ENCODE results near the gene HS3ST6. TPM values are rescaled to one million over a fixed set of nuclear protein-coding genes. Genes with fewer than 3 reads are reported as not detected.

Gene HS3ST6
- total RNA-seq, 1 experiment from 2014 or later, result not detected

DNA sequence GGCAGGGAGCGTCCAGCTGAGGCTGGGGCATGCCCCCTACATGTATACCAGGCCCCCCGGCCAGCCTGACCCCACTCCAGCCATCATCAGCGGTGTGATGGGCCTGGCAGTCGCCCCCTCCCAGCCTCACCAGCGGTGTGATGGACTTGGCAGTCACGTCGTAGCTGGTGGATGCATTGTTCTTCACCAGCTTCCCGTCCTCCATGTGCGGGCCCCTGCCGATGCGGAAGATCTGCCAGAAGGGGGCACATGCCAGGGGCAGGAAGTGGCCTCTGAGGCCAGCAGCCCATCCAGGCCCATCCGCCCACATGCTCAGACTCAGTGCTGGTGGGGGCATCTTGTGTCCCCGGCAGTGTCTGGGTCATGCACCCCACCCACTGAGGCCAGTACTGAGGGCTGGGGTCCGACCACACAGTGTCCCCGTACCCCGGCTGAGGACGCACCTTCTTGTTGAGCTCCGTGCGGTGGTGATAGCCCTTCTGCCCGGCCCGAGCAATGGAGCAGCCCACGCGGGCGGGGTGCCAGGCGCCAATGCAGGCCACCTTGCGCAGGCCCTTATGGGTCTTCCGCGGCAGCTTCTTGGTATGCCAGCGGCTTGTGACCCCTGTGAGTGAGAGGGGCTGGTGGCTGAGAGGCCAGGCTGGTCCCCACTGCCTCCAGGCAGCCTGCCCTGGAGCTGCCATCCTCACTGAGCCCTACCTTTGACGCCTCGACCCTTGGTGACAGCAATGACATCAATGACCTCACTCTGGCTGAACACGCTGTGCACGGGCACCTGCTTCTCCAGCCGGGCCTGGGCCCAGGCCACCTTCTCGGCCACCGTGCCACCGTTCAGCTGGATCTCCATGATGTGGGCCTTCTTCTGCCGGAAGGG, 28.5 kb upstream of the HS3ST6 start:
- H3K4me1 ChIP-seq (ENCODE audit: control insufficient read depth in 1 of 2, insufficient read depth in 2 of 2, low read length in 2 of 2), result peaks cover 12 to 22% of the 10 kb centered on the region in 2 experiments
- no peak overlapping the region for H3K27ac ChIP-seq (ENCODE audit: low read depth, low read length)
- H3K9me2 ChIP-seq (ENCODE audit: insufficient read depth), result no peaks in the 10 kb centered on the region
- intact Hi-C loops (cut with micrococcal nuclease), result no loop called here
- no peak overlapping the region for H3K4me2 ChIP-seq (ENCODE audit: low read length)
- H3K27me3 ChIP-seq (ENCODE audit: insufficient read depth, low read length), result no peaks in the 10 kb centered on the region
- no peak for DNase-seq (ENCODE audit: low read depth, low spot score)
- no peak overlapping the region for H3K9ac ChIP-seq (ENCODE audit: low read length)
- BruUV-seq (replicated peaks), result no TSS peak
- POLR2A ChIA-PET, result interaction anchor here (2.4 kb wide), 1 partner anchor 18 kb away, joined by 7 read pairs; the partner anchor contains the start of gene RPS2
- RAD21 ChIA-PET (ENCODE audit: low non-redundant PET in 1 of 2, low total read pairs in 2 of 2, uncharacterized antibody in 2 of 2, unreplicated experiment in 2 of 2), result interaction anchor here in 1 of 2 experiments (0.5 to 0.7 kb wide), 2 partner anchors 95 to 97 kb away, joined by 3 read pairs; no protein-coding TSS in a partner anchor
- no peaks in the 10 kb centered on the region for H3K36me3 ChIP-seq (ENCODE audit: control insufficient read depth in 1 of 2, insufficient read depth in 2 of 2, low read length in 2 of 2)
- H2AFZ ChIP-seq (ENCODE audit: low read depth, low read length, poor library complexity, severe bottlenecking), result no peak overlapping the region
- H3K4me3 ChIP-seq (replicated peaks in 1 of 2; ENCODE audit: low read depth in 1 of 2, low read length in 2 of 2), result no peak overlapping the region
- H3K9me3 ChIP-seq (ENCODE audit: control insufficient read depth in 1 of 2, insufficient read depth in 1 of 2, low read depth in 1 of 2, low read length in 2 of 2), result no peaks in the 10 kb centered on the region
- no peak for ATAC-seq
- TF ChIP-seq POLR2A (IDR thresholded peaks at IDR 0.05; ENCODE audit: borderline replicate concordance, extremely low read depth, insufficient read depth, insufficient read length), result no peak
- TF ChIP-seq ATF3 (IDR thresholded peaks at IDR 0.05), result no peak
- no peak for TF ChIP-seq SIN3A (IDR thresholded peaks at IDR 0.05; ENCODE audit: low read depth)
- TF ChIP-seq ZBTB33 (IDR thresholded peaks at IDR 0.05; ENCODE audit: extremely low read depth, insufficient replicate concordance, low read length), result no peak
- TF ChIP-seq REST (IDR thresholded peaks at IDR 0.05; ENCODE audit: low read depth), result no peak
- TF ChIP-seq SP1 (IDR thresholded peaks at IDR 0.05; ENCODE audit: low read depth), result no peak
- TF ChIP-seq ELF1 (IDR thresholded peaks at IDR 0.05; ENCODE audit: borderline replicate concordance, low read depth), result no peak
- no peak for TF ChIP-seq POLR2AphosphoS5 (IDR thresholded peaks at IDR 0.05; ENCODE audit: low read depth, low read length)
- TF ChIP-seq EZH2 (IDR thresholded peaks at IDR 0.05), result no peak
- TF ChIP-seq RAD21 (IDR thresholded peaks at IDR 0.05; ENCODE audit: low read depth), result no peak
- no peaks in the 10 kb centered on the region for H3K79me2 ChIP-seq (ENCODE audit: insufficient read depth, low read length)
- no peaks in the 10 kb centered on the region for H4K20me1 ChIP-seq (ENCODE audit: insufficient read depth)
- CTCF ChIA-PET, result no interaction called here
